HG02970 (cell line): ENCODE results near the gene CT45A2.
"Not testable (repeated sequence)": the region's sequence is repeated elsewhere in the genome, so short reads cannot be mapped to it uniquely, and the experiment has no call there.

ENCODE experiments used
- ATAC-seq: cut with Tn5 transposase; IDR thresholded peaks from one replicate; pipeline ENCODE4 v1.9.1; 2021; ENCODE audit warnings: mild to moderate bottlenecking, moderate library complexity, moderate number of reproducible peaks; ENCODE audit not compliant: unreplicated experiment, low FRiP score

The CT45A2 gene, protein sequence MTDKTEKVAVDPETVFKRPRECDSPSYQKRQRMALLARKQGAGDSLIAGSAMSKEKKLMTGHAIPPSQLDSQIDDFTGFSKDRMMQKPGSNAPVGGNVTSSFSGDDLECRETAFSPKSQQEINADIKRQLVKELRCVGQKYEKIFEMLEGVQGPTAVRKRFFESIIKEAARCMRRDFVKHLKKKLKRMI

DNA sequence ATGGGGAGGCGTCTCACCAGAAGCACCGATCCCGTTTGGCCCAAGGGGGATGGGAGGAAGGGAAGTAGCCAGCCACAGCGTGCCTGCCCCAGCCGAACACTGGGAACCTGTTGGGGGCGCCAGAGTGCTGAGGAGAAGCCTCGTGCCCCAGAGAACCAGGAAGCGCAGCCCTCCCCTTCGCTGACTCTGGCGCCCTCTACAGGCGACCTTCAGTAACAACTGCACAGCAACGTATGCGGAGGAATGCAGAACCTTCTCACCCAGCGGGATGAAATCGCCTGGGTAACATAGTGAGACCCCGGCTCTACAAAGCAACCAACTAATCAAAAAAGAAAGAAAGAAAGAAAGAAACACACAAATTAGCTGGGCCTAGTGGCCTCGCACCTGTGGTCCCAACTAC, at the start of gene CT45A2:
CT45A2 (minus strand) TSS at position 101 of the 400 bp plus-strand sequence. CDS start 3,747 bp downstream, outside the sequence.
- not testable (repeated sequence) for ATAC-seq

DNA sequence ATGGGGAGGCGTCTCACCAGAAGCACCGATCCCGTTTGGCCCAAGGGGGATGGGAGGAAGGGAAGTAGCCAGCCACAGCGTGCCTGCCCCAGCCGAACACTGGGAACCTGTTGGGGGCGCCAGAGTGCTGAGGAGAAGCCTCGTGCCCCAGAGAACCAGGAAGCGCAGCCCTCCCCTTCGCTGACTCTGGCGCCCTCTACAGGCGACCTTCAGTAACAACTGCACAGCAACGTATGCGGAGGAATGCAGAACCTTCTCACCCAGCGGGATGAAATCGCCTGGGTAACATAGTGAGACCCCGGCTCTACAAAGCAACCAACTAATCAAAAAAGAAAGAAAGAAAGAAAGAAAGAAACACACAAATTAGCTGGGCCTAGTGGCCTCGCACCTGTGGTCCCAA, 34.6 kb upstream of the CT45A2 start, which contains the start of gene CT45A8:
CT45A8 (minus strand) TSS at position 101 of the 400 bp plus-strand sequence. CDS start 3,755 bp downstream, outside the sequence.
- ATAC-seq, result not testable (repeated sequence)

DNA sequence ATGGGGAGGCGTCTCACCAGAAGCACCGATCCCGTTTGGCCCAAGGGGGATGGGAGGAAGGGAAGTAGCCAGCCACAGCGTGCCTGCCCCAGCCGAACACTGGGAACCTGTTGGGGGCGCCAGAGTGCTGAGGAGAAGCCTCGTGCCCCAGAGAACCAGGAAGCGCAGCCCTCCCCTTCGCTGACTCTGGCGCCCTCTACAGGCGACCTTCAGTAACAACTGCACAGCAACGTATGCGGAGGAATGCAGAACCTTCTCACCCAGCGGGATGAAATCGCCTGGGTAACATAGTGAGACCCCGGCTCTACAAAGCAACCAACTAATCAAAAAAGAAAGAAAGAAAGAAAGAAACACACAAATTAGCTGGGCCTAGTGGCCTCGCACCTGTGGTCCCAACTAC, 17.4 kb upstream of the CT45A2 start, which contains the start of gene CT45A7:
CT45A7 (minus strand) TSS at position 101 of the 400 bp plus-strand sequence. CDS start 3,747 bp downstream, outside the sequence.
- ATAC-seq, result not testable (repeated sequence)

DNA sequence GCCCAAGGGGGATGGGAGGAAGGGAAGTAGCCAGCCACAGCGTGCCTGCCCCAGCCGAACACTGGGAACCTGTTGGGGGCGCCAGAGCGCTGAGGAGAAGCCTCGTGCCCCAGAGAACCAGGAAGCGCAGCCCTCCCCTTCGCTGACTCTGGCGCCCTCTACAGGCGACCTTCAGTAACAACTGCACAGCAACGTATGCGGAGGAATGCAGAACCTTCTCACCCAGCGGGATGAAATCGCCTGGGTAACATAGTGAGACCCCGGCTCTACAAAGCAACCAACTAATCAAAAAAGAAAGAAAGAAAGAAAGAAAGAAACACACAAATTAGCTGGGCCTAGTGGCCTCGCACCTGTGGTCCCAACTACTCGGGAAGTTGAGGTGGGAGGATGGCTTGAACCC, 17.1 kb downstream of the CT45A2 start, which contains the start of gene CT45A6:
CT45A6 (minus strand) TSS at position 101 of the 400 bp plus-strand sequence. CDS start 3,794 bp downstream, outside the sequence.
- not testable (repeated sequence) for ATAC-seq

DNA sequence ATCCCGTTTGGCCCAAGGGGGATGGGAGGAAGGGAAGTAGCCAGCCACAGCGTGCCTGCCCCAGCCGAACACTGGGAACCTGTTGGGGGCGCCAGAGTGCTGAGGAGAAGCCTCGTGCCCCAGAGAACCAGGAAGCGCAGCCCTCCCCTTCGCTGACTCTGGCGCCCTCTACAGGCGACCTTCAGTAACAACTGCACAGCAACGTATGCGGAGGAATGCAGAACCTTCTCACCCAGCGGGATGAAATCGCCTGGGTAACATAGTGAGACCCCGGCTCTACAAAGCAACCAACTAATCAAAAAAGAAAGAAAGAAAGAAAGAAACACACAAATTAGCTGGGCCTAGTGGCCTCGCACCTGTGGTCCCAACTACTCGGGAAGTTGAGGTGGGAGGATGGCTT, 34.4 kb downstream of the CT45A2 start, which contains the start of gene CT45A5:
CT45A5 (minus strand) TSS at position 101 of the 400 bp plus-strand sequence. CDS start 3,774 bp downstream, outside the sequence.
- not testable (repeated sequence) for ATAC-seq

DNA sequence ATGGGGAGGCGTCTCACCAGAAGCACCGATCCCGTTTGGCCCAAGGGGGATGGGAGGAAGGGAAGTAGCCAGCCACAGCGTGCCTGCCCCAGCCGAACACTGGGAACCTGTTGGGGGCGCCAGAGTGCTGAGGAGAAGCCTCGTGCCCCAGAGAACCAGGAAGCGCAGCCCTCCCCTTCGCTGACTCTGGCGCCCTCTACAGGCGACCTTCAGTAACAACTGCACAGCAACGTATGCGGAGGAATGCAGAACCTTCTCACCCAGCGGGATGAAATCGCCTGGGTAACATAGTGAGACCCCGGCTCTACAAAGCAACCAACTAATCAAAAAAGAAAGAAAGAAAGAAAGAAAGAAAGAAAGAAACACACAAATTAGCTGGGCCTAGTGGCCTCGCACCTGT, 51.7 kb downstream of the CT45A2 start, which contains the start of gene CT45A3:
CT45A3 (minus strand) TSS at position 101 of the 400 bp plus-strand sequence. CDS start 3,747 bp downstream, outside the sequence.
- ATAC-seq, result not testable (repeated sequence)
